Measurements from ENCODE around the gene TRAPPC12. TPM values are rescaled to one million over a fixed set of nuclear protein-coding genes. Genes with fewer than 3 reads are reported as not detected.

The TRAPPC12 gene
- total RNA-seq, 1 donor from 2014 or later: 47.2 TPM

DNA sequence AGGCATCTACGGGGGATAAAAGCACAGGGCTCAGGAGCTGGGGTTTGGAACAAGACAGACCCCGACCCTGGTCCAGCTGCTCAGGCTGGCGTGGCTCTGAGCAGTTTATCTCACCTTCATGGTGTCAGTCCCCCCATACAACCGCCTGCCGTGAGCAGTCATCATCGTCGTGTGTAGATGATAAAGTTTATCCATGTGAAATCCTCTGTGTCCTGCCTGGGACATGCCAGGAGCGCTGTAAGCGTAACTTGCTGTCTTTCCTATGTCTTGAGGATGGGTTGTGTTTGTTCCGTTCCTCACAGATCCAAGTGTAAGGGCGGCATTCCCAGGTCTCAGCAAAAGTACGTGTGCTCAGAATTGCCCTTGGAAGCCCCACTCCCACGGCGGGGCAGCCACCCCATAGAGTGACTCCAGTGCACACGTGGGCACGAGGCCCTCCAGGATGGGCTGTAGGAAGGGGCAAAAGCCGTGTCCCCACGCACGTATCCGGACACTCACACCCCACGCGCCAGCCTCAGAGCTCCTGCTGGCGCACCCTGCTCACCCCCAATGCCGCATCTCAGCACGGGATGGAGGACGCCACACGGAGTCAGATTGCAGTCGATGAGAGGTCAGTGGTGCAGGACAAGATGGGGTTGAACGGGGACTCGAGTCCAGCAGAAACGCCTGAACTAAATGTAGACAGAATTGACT, 88.9 kb downstream of the TRAPPC12 start:
- DNase-seq (ENCODE audit: low read depth): no peak

DNA sequence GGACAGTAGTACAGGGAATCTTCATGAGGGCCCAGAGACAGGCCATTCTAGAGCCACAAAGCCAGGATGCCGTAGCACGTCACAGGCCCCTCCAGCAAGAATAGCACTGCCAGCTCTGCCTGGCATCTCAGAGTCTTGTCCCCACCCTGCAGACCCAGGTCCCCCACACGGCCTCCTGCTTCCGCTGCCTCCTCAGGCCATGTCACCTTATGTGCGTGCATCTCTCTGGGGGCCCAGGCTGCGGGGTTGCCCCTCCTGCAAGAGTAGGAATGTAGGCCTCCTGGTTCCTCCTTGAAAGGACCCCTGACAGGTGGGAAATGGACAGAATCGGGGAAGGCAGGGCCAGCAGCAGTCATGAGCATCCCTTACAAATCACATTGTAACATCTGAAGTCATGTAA, 90.0 kb downstream of the TRAPPC12 start:
- no peak for DNase-seq (ENCODE audit: low read depth)

DNA sequence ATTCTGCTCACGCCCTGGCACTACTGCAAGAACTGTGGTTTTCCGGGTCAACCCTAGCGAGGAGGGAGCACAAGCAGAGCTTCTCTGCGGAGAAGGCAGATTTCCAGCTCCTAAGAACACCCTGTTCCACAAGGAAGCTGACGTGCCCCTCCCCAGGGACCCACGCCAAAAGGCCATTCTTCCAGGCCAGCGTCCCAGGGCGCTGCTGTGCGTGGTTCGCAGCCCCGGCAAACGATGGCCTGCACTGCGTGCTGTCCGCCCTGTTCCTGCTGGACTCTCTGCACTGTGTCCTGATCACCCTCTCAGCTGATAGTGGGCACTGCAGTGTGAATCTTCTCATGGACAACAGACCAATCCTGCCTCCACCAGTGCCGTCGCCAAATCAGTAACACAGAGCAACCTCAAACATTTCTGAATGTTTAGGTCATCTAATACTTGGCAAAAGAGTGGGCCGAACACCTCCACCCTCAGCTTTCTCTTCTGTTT, 90.7 kb downstream of the TRAPPC12 start:
- peak; percentile 17 for DNase-seq (ENCODE audit: low read depth)

DNA sequence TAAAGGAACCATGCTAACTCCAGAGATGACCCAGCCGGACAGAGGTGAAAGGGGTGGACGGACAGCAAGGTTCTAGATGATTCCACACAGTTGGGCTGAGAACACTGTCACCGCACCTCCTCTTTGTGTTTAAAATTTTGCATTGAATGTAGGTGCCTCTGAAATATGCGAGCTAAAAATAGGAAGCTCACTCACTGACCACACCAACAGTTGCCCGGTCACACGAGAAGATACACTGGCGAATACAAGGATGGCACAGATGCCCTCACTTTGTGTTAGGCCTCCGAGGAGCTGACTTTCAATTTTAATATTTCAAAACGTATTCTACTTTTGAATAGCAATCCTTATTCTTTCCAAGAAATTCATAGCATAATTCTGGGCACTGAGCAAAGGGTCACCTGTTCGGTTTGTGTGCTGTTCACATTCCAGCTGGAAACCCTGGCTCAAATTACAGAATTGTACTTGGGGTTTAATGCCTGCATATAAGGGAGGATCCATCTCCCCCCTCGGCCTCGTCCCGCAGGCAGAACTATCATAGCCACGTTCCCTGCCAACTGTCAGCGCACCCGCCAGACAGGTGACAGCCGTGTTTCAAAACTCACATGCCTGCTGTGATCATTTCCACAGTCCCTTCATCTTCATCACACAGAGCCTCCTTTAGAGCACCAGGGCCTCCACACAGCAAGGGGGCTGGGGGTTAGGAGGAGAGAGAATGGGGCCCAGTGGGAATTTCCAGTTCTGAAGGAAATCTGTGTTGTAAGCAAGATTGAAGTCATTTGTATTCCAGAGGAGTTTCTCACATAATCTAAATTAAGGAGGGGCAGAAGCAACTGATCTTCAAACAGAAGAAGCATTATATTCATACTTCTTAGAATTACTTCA, 91.6 kb downstream of the TRAPPC12 start:
- DNase-seq (ENCODE audit: low read depth): no peak

DNA sequence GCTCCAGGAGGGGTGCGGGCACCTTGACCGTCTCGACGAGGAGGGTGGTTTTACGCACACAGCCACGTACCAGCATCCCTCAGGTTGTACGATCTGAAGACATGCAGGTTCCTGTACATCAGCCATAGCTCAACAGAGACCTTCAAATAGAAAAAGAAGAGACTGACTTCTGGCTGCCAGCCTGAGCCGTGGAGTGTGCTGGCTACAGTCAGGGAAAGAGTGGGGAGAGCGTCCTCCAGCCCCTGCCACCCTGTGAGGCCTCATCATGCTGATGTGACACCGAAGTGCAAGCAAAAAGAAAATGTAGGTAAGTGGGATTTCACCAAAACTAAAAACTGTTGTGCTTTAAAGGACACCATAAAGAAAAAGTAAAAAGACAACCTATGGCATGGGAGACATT, 92.8 kb downstream of the TRAPPC12 start:
- DNase-seq (ENCODE audit: low read depth): no peak

DNA sequence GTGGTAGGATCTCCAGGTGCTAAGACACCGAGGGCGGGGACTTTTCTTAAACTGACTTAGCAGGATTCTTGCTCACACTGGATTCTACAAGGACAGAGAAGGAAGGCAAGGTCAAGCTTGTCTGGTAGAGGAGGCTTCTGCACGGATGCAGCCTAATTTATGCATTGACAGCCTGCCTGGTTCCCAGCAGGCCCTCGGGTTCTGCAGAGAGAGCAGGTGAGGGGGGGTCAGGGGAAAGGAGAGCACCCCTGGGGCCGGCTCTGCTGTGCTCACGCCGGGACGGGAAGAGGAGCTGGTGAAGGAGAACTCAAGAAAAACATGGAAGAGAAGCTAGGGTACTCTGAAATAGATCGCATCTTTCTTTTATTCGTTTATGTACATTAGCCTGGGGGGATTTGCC, 93.5 kb downstream of the TRAPPC12 start:
- DNase-seq (ENCODE audit: low read depth): no peak

DNA sequence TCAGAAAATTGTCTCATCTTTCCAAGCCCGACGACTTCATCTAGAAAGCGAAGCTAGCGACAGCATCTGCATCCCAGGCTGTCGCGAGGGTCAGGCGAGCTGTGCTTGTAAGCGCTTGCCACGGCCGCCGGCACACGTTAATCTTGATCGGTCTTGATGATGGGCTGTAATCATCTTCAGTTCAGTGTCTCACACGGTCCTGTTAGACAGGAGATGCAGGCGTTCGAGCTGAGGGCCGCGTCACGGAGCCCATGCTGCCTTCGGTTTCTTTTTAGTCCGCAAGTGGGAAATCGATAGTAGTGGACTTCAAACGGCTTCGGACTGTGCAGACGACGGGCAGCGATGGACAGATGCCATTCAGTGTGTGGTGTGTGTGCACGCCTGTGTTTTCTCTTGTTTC, 96.3 kb downstream of the TRAPPC12 start:
- DNase-seq (ENCODE audit: low read depth): no peak

DNA sequence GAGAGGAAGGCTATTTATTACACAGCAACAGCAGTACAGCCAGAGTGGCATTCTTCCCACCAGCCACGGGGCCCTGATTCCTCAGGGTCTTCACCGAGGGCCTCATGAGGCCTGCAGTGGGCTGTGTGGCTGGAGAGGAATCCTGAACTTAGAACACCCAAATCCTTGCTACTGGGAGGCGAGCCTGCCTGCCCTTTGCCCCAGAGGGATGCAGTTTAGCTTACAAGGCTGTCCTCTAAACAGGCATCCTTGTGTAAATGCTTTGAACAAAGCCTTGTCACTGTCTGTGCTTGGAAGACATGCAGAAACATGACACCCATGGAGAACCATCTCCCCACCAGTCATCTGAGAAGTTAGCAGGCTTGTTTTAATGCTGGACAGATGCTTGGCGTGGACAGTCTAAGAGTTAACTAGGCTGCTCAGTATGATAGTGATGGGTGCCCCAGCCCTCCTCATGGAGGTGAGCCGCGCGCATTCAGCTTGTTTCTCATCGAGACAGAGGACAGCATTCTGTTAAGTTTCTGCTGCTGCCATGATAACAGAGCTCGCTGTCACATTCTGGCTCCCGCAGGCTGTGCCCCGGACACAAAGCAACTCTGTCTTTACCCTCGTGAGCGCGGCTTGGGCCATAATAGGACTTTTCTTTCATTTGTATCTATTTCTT, 97.0 kb downstream of the TRAPPC12 start:
- DNase-seq (ENCODE audit: low read depth): no peak

DNA sequence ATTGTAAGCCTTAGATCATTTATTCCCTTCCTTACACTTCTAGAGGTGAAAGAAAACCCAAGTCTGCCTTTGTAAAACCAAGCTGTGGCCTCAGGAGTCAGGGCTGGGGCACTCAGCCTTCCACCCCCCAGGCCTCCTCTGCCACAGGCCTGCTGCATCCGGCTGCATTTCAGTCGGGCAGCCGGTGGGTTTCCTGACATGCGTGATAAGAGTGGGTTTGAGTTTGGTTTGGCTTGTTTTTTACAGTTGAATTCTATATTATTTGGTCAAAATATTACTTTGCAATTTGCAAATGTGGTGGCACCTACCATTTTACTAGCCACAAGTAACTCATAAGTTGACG, 97.5 kb downstream of the TRAPPC12 start:
- DNase-seq (ENCODE audit: low read depth): no peak

DNA sequence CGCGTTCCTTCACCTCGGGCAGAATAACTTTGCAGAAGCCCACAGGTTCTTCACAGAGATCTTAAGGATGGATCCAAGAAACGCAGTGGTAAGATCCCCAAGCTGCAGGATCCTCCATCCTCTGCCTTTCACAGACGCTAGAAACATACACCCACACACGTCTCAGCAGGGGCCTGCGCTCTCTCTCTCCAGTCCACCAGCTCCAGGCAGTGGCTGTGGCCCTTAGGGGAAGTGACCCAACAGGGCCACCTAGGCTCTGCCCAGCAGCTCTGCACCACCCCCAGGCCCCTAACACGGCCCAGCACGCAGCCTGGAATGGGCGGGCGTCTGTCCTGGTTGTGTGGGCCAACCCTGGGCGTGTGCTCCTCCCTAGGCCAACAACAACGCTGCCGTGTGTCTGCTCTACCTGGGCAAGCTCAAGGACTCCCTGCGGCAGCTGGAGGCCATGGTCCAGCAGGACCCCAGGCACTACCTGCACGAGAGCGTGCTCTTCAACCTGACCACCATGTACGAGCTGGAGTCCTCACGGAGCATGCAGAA, 99.4 kb downstream of the TRAPPC12 start:
- no peak for DNase-seq (ENCODE audit: low read depth)

DNA sequence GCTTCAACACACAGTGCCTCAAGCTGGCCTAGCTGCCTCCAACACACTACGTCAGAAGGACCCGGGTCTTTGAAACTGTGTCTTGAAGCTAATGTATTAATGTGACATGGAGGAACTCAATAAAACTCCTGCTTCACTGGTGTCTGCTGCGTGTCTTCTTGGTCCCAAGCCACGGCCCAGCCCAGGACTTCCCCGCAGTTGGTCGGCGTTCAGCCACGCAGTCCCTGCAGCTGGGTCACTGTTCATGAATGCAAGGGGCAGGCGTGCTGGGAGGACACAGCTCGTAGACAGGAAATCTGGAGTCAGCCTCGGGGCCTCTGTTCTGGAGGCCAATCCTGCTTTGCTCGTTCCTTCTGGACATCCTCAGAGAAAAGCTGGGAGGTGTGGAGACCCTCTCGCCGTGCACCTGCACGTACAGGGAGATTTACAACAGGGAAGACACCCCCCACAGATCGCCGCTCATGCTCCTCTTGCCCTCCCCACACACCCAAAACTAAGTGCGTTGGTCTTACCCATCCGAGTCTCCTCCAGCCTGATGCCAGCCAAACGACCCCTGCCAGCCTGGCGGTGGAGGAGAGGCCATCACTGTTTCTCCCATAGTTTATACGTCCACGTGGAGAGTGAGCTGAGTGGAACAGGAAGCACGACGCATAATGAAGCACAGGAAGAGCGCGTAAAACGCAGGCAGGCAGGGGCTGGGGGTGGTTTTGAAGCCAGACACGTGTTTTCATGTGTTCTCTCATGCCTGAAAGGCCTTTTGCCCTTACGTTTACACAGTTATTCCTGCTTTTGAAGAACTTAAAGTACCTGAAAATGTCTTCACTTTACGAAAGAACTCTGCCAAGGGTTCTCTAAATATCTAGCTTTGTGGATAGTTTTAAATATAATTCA, 100.2 kb downstream of the TRAPPC12 start:
- DNase-seq (ENCODE audit: low read depth): no peak

DNA sequence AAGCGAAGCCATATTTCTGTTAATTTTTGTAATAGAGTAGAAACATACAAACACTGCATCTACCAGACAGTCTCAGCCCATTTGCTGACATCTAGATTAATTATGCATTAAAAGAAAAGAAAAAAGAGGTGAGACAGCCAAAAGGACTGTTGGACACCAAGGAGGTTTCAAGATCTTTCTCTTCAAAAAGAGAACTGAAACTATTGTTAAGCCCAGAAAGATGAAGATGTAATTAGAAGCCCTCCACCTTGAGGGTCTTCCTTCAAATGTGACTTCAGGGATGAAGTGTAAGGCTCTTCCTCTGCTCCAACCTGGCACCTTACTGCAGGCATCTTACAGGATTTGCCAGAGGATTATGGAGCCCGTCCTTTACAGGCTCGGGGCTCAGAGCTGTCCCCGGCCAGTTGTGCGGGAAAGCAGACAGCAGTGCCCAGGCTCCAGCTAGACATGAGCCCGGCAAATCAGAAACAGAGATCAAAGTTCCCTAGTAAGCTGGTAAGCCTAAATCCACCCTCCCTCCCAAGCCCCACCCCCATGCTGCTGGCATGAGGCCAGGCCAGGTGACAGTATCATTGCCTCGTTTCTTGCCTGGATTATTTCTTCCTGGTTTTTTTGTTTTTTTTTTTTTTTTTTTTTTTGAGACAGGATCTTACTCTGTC, 101.0 kb downstream of the TRAPPC12 start:
- DNase-seq (ENCODE audit: low read depth): no peak

DNA sequence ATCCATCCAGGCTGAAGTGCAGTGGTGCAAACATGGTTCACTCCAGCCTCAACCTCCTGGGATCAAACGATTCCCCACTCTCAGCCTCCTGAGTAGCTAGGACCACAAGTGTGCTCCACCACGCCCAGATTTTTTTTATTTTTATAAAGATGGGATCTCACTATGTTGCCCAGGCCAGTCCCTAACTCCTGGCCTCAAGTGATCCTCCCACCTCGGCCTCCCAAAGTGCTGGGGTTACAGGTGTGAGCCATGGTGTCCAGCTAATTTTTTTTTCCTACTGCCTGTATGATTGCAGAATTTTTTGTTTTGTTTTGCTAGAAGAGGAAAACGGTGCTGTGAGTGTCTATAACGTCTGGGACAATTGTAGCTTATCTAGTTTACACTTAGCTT, 101.5 kb downstream of the TRAPPC12 start:
- DNase-seq (ENCODE audit: low read depth): no peak

DNA sequence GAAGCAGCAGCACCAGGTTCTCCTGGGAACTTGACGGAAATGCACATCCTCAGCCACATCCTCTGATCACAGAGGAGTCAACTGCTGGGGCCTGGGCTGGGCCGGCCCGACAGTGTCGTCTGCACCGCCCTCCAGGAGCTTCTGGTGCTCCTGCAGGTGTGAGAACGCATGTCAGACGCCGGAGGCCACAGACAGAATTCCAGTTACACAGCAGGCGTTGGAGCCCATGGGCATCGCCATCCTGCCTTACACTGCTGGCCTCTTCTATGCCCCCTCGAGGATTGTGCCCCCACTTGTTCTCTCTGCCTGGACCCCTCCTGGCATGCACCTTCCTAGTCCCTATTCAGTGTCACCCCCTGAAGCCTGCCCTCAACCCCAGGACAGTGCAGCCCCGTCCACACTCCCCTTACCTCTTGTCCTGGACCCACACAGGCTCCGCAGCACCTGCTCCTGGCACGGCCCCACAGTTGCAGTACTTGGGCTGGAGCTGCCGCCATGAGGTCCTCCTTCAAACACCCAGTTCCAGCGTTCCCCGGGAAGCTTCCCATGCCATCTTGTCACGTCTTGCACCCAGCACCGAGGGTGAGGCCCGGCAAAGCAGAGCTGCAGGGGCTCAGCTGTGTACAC, 102.4 kb downstream of the TRAPPC12 start:
- DNase-seq (ENCODE audit: low read depth): no peak

DNA sequence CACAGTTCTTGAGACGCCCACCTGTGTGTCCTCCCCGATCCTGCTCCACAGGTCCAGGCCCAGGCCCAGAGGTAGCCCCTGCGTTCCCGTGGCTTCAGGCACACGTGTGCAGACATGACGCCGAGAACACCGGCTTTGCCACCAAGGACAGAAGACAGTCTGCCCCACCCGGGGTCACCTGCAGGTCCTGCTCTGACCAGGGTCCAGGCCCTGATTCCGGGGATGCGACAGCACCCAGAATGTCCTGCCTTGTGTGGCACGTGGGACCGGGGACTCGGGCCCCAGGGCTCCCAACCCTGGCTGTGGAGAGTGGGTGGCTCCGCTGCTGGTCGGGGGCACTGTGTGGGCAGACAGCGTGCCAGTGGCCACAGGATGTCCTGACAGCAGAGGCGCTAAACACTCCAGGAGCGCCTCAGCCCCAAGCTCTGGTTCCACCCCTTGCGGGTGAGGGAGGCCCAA, 102.9 kb downstream of the TRAPPC12 start:
- DNase-seq (ENCODE audit: low read depth): no peak

DNA sequence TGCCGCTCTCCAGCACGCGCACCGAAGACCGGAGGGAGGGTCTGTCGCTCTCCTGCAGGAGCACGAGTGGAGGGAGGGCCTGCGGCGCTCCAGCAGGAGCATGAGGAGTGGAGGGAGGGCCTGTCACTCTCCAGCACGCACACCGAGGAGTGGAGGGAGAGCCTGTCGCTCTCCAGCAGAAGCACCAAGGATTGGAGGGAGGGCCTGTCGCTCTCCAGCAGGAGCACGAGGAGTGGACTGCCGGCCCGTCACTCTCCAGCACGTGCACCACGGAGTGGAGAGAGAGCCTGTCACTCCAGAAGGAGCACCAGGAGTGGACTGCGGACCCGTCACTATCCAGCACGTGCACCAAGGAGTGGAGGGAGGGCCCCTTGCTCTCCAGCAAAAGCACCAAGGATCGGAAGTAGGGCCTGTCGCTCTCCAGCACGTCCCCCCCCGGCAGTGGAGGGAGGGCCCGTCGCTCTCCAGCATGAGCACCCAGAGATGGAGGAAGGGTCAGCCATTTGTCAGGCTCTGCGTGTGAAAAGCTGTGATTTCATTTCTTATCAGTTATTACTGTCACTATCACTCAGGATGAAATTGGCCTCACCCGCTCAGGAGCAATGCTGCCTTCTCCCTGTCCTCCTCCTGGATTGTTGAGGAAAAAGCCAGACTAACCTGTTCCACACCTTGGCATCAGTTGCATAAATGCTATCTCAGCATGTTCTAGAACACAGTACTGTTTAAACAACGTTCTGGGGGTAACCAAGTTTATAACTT, 103.9 kb downstream of the TRAPPC12 start:
- DNase-seq (ENCODE audit: low read depth): peak; percentile 41

DNA sequence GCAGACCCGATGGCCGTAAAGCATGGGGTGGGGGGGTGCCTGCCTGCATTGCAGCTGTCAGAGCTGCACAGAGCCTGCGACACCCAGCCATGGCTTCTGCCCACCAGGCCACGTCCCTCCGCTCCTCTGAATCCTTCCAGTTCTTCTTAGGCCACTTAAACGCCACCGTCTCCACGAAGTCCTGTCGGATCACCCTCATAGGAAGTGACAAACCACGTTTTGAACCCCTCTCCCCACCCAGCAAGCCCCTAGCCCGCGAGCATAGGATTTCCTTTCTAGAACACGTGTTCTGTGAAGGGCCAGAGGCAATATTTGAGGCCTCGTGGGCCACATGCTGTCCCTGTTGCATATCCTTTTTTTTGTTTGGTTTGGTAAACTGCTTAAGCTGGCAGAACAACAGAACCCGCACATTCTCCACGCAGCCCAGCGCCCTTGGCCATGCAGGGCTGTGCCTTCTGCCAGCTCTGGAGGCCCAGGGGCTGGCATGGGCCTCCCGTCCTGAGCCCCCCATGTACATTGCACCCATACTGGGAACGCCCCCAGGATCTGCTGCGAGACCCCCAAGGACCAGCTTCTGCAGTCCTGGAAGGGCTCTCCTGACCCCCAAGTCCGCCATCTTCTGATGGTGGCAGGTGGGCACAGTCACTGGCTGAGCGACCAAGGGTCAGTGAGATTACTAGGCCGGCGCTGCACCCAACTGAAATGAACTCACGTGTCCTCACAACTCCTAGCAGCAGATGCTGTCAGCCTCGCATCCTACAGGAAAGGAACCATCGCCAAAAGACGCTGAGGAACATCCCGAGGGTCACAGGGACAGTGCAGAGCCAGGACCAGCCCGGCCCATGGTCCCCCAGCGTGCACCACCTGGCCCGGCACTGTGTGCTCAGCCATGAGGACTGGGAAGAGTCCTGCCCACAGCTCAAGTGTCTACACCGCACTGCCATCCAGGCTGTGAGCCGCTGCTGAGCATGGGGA, 104.8 kb downstream of the TRAPPC12 start:
- no peak for DNase-seq (ENCODE audit: low read depth)

DNA sequence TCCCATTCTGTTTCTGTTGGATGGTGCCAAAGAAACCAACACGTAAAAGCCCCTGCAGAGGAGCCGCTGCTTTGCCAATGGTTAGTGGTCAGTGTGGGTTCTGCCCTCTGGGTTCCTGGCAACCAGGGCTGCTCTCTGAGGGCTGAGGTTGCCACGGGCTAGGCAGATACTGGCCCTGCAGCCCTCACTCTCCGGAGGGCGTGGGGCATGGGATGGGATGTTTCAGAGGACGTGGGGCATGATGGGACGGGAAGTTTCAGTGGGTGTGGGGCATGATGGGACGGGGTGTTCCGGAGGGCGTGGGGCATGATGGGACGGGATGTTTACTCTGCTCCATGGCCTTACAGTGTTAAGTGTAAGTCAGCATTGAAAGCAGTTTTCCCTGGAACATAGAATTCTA, 105.7 kb downstream of the TRAPPC12 start:
- DNase-seq (ENCODE audit: low read depth): no peak
